GM13976 (cell line): Measurements from ENCODE around the gene MAN2B2.

Experiments used
- DNase-seq: peaks from one replicate; pipeline ENCODE4 v3.0.0; 2012; ENCODE audit warnings: low spot score
- CTCF ChIP-seq: IDR thresholded peaks from 2 replicates; pipeline ENCODE4 v1.5.1; 2012; ENCODE audit warnings: borderline replicate concordance, mild to moderate bottlenecking; ENCODE audit not compliant: insufficient read depth; ENCODE audit errors: extremely low read depth, missing control alignments, control extremely low read depth
- in situ Hi-C: fragments of 300-500 bp; cut with MboI; formaldehyde crosslinking; loops from one replicate; pipeline ENCODE4 v1.12.0; 2022; ENCODE audit warnings: low sequenced_read_pairs, mixed read lengths, inconsistent platforms; ENCODE audit not compliant: unreplicated experiment

The MAN2B2 gene

GRCh38 chr4:6573551-6573950, 1.4 kb upstream of the MAN2B2 start:
- in situ Hi-C loops = no loop called here
- no peak for TF ChIP-seq CTCF
- no peak for DNase-seq

DNA sequence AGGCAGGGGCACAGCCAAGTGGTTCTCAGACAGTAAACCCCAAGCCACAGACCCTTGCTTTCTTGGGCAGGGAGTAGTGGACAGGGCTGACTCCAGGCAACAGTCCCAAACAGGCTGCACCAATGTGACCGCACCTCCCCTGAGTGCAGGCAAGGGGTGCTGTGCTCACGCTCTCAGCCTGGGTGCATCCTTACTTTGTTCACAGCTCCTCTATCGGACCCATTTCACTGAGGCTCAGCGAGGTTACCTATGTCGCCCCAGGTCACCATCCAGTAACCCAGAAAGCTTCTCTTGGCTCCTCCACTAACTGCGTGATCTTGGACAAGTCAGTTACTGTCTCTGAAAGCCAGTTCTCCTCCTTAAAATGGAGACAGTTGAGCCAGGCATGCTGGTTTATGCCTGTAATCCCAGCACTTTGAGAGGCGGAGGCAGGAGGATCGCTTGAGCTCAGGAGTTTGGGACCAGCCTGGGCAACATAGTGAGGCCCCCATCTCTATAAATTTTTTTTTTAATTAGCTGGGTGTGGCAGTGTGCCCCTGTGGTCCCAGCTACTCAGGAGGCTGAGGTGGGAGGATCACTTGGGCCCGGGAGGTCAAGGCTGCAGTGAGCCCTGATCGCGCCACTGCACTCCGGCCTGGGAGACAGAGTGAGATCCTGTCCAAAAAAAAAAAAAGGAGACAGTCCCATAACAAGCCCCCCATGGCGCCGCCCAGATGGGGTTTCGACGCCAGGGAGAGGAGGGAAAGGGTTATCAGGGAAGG, 823 bp upstream of the MAN2B2 start:
- TF ChIP-seq CTCF = no peak
- in situ Hi-C loops = no loop called here

GRCh38 chr4:6575503-6576240, 683 bp downstream of the MAN2B2 start:
- no peak for TF ChIP-seq CTCF
- in situ Hi-C loops = no loop called here
- DNase-seq = no peak

More for the DNA sequence above, 823 bp upstream of the MAN2B2 start:
- DNase-seq = no peak

- no peak for DNase-seq
- in situ Hi-C loops = no loop called here
- no peak for TF ChIP-seq CTCF
Observed at GRCh38 chr4:6576512-6576911, 1.5 kb downstream of the MAN2B2 start.

- DNase-seq = no peak
- in situ Hi-C loops = no loop called here
- TF ChIP-seq CTCF = no peak
Observed at GRCh38 chr4:6576932-6577331, 1.9 kb downstream of the MAN2B2 start.

- TF ChIP-seq CTCF = no peak
- no peak for DNase-seq
- in situ Hi-C loops = no loop called here
Observed at GRCh38 chr4:6577409-6577808, 2.4 kb downstream of the MAN2B2 start.
